HepG2 (cell line): ENCODE data around the gene RPL11. TPM values are rescaled to one million over a fixed set of nuclear protein-coding genes. Genes with fewer than 3 reads are reported as not detected.

ENCODE experiments used
- NFAT5 ChIP-seq: sonication (generic); formaldehyde crosslinking; IDR thresholded peaks from 2 replicates; pipeline ENCODE4 v1.4.0; 2020; ENCODE audit warnings: missing genetic modification reagents
- ZNF20 ChIP-seq: sonication (generic); formaldehyde crosslinking; IDR thresholded peaks from 2 replicates; pipeline ENCODE4 v1.4.0; 2020; ENCODE audit warnings: mild to moderate bottlenecking, moderate library complexity, missing genetic modification reagents
- ZNF589 ChIP-seq: sonication (generic); formaldehyde crosslinking; conservative IDR thresholded peaks from 2 replicates; pipeline ENCODE4 v1.8.0; 2022; ENCODE audit warnings: mild to moderate bottlenecking, moderate library complexity, missing genetic modification reagents
- ZNF839 ChIP-seq: sonication (generic); formaldehyde crosslinking; IDR thresholded peaks from 2 replicates; pipeline ENCODE4 v1.4.0; 2020; ENCODE audit warnings: missing genetic modification reagents, mild to moderate bottlenecking, borderline replicate concordance
- ZNF883 ChIP-seq: sonication (generic); formaldehyde crosslinking; IDR thresholded peaks from 2 replicates; pipeline ENCODE4 v1.5.1; 2020; ENCODE audit warnings: mild to moderate bottlenecking, missing genetic modification reagents; ENCODE audit errors: not compliant biosample characterization
- polyA plus RNA-seq, 8 experiments: library from polyadenylated mRNA; depleted of rRNA in 3 of 8; stranded (reverse) in 7 of 8; unstranded in 1 of 8; fragments of >200 nt; fragmentation: Illumina TruSeq in 4 of 8; extraction: Trizol in 4 of 8; gene quantifications; 2 replicates each; pipeline versions ENCODE4 v1.2.1 to v1.2.3, GENCODE V29; 2011 to 2016; ENCODE audit warnings: low read depth in 4 of 8, missing spikeins in 1 of 8, mixed read lengths in 1 of 8; ENCODE audit not compliant: insufficient read depth in 1 of 8
- total RNA-seq, 5 experiments: library from RNA; depleted of rRNA; stranded (reverse); fragments of >200 nt; fragmentation: Illumina TruSeq; extraction: Trizol; gene quantifications; 2 replicates each; pipeline ENCODE4 v1.2.3, GENCODE V29; 2016; ENCODE audit warnings: low read depth in 1 of 5

The RPL11 gene
- total and polyA plus RNA-seq, 2 of the 13 experiments (the other 11 are each of a cell fraction or from before 2014, with no cell fraction given): 1,682 to 2,010 TPM

GRCh38 chr1:23742670-23743286, 51.2 kb downstream of the RPL11 start (continued):
- peak; percentile 41; the same call in 1 of the 2 replicates for TF ChIP-seq NFAT5 (CRISPR knock-in tag)
- TF ChIP-seq ZNF883 (CRISPR knock-in tag): peak; percentile 6
- no peak for TF ChIP-seq ZNF839 (CRISPR knock-in tag)
- no peak for TF ChIP-seq ZNF589 (CRISPR knock-in tag)
- no peak for TF ChIP-seq ZNF20
